ENCODE data around the gene TMA16.

TMA16 gene

GRCh38 chr4:163493643-163494359 lies 689 bp upstream of the TMA16 start:
- TF ChIP-seq SIN3A (IDR thresholded peaks at IDR 0.05; ENCODE audit: borderline replicate concordance, insufficient read depth, low read length) (no peak), FOXP2 (optimal IDR thresholded peaks at IDR 0.05; ENCODE audit: borderline replicate concordance, extremely low read depth, extremely low read length, insufficient read depth) (no peak), POLR2AphosphoS5 (IDR thresholded peaks at IDR 0.05; ENCODE audit: low read depth, low read length) (no peak)

DNA sequence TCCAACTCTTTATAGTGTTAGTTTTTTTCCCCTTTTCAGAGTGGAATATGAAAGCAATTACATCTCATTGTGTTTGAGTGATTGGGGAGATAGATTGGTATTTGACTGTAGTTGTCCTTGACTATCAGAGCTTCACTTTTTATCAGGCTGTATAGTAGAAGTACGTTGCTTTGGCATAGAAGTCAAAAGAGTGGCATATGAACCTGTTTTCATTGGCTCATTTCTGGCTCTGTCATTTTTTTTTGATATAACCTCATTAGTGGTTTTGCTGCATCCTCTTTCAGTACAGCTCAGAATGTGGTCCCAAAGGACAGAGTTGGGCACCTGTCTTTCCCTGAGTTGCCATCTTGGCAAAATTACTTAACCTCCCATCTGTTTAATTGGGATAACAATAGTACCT lies 1.4 kb downstream of the TMA16 start:
- TF ChIP-seq TAF1 (IDR thresholded peaks at IDR 0.05; ENCODE audit: borderline replicate concordance, insufficient read depth, low read length) (no peak), SIN3A (IDR thresholded peaks at IDR 0.05; ENCODE audit: borderline replicate concordance, insufficient read depth, low read length) (no peak), FOXP2 (optimal IDR thresholded peaks at IDR 0.05; ENCODE audit: borderline replicate concordance, extremely low read depth, extremely low read length, insufficient read depth) (no peak), POLR2AphosphoS5 (IDR thresholded peaks at IDR 0.05; ENCODE audit: low read depth, low read length) (no peak)
- TF ChIP-seq, protein P1, sequence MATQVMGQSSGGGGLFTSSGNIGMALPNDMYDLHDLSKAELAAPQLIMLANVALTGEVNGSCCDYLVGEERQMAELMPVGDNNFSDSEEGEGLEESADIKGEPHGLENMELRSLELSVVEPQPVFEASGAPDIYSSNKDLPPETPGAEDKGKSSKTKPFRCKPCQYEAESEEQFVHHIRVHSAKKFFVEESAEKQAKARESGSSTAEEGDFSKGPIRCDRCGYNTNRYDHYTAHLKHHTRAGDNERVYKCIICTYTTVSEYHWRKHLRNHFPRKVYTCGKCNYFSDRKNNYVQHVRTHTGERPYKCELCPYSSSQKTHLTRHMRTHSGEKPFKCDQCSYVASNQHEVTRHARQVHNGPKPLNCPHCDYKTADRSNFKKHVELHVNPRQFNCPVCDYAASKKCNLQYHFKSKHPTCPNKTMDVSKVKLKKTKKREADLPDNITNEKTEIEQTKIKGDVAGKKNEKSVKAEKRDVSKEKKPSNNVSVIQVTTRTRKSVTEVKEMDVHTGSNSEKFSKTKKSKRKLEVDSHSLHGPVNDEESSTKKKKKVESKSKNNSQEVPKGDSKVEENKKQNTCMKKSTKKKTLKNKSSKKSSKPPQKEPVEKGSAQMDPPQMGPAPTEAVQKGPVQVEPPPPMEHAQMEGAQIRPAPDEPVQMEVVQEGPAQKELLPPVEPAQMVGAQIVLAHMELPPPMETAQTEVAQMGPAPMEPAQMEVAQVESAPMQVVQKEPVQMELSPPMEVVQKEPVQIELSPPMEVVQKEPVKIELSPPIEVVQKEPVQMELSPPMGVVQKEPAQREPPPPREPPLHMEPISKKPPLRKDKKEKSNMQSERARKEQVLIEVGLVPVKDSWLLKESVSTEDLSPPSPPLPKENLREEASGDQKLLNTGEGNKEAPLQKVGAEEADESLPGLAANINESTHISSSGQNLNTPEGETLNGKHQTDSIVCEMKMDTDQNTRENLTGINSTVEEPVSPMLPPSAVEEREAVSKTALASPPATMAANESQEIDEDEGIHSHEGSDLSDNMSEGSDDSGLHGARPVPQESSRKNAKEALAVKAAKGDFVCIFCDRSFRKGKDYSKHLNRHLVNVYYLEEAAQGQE (IDR thresholded peaks at IDR 0.05; ENCODE audit: insufficient read depth in 1 of 2, low read depth in 2 of 2, low read length in 2 of 2): no peak

DNA sequence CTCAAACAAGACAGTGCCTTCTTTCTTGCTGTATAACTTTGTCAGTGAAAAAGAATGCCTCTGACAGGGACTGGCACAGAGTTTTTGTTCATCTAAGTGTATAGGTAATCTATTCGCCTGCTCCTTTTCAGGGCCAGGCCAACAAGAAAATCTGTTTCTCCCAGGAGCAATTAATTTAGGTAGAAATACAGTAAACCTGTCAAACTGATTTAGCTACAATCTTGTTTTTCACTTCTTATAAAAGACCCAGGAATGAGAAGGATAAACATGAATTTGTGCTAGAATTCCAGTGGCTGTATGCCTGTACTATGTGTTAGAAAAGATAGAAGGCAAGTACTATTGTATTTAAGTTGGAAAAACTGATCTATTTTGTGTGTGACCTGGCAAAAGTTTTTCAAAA lies 6.1 kb downstream of the TMA16 start:
- TF ChIP-seq TAF1 (IDR thresholded peaks at IDR 0.05; ENCODE audit: borderline replicate concordance, insufficient read depth, low read length): no peak
- TF ChIP-seq, protein P1 (IDR thresholded peaks at IDR 0.05; ENCODE audit: insufficient read depth in 1 of 2, low read depth in 2 of 2, low read length in 2 of 2): no peak
- TF ChIP-seq POLR2AphosphoS5 (IDR thresholded peaks at IDR 0.05; ENCODE audit: low read depth, low read length): no peak
- TF ChIP-seq FOXP2 (optimal IDR thresholded peaks at IDR 0.05; ENCODE audit: borderline replicate concordance, extremely low read depth, extremely low read length, insufficient read depth): no peak
- no peak for TF ChIP-seq SIN3A (IDR thresholded peaks at IDR 0.05; ENCODE audit: borderline replicate concordance, insufficient read depth, low read length)

DNA sequence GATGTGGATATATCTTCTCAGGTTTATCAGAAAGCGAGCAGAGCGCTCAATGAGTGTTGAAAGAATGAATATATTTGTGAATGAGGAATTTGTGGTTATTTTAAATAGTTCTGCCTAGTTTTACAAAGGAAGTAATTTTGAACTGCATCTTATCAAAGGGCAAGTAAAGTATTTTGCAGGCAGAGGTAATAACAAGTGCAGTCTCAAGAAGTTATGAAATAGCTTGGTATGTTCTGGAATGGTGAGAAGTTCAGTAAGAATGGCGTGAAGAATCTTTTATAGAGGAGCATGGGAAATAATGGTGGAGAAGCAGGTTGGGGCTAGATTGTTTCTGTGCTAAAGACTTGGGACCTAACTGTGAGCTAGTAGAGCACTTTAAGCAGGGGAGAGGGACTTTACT lies 10.9 kb downstream of the TMA16 start:
- TF ChIP-seq, protein P1 (IDR thresholded peaks at IDR 0.05; ENCODE audit: insufficient read depth in 1 of 2, low read depth in 2 of 2, low read length in 2 of 2): no peak
- no peak for TF ChIP-seq FOXP2 (optimal IDR thresholded peaks at IDR 0.05; ENCODE audit: borderline replicate concordance, extremely low read depth, extremely low read length, insufficient read depth)
- no peak for TF ChIP-seq TAF1 (IDR thresholded peaks at IDR 0.05; ENCODE audit: borderline replicate concordance, insufficient read depth, low read length)
- no peak for TF ChIP-seq SIN3A (IDR thresholded peaks at IDR 0.05; ENCODE audit: borderline replicate concordance, insufficient read depth, low read length)
- TF ChIP-seq POLR2AphosphoS5 (IDR thresholded peaks at IDR 0.05; ENCODE audit: low read depth, low read length): no peak

- TF ChIP-seq SIN3A (IDR thresholded peaks at IDR 0.05; ENCODE audit: borderline replicate concordance, insufficient read depth, low read length) (no peak), POLR2AphosphoS5 (IDR thresholded peaks at IDR 0.05; ENCODE audit: low read depth, low read length) (no peak), TAF1 (IDR thresholded peaks at IDR 0.05; ENCODE audit: borderline replicate concordance, insufficient read depth, low read length) (no peak), FOXP2 (optimal IDR thresholded peaks at IDR 0.05; ENCODE audit: borderline replicate concordance, extremely low read depth, extremely low read length, insufficient read depth) (no peak)
- TF ChIP-seq, protein P1 (IDR thresholded peaks at IDR 0.05; ENCODE audit: insufficient read depth in 1 of 2, low read depth in 2 of 2, low read length in 2 of 2): no peak
These were observed 20.7 kb downstream of the TMA16 start for GRCh38 chr4:163515198-163515597.
